Bladder microvascular endothelial cell (primary cell): ENCODE measurements around the gene SUSD6. TPM values are rescaled to one million over a fixed set of nuclear protein-coding genes. Genes with fewer than 3 reads are reported as not detected.

Experiments
- total RNA-seq: library from RNA; depleted of rRNA; stranded (reverse); fragments of >200 nt; gene quantifications from 2 replicates; pipeline ENCODE4 v1.2.3, GENCODE V29; 2014

SUSD6 gene, protein sequence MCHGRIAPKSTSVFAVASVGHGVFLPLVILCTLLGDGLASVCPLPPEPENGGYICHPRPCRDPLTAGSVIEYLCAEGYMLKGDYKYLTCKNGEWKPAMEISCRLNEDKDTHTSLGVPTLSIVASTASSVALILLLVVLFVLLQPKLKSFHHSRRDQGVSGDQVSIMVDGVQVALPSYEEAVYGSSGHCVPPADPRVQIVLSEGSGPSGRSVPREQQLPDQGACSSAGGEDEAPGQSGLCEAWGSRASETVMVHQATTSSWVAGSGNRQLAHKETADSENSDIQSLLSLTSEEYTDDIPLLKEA
- 14.7 and 23.7 TPM in 2 replicates for total RNA-seq

DNA sequence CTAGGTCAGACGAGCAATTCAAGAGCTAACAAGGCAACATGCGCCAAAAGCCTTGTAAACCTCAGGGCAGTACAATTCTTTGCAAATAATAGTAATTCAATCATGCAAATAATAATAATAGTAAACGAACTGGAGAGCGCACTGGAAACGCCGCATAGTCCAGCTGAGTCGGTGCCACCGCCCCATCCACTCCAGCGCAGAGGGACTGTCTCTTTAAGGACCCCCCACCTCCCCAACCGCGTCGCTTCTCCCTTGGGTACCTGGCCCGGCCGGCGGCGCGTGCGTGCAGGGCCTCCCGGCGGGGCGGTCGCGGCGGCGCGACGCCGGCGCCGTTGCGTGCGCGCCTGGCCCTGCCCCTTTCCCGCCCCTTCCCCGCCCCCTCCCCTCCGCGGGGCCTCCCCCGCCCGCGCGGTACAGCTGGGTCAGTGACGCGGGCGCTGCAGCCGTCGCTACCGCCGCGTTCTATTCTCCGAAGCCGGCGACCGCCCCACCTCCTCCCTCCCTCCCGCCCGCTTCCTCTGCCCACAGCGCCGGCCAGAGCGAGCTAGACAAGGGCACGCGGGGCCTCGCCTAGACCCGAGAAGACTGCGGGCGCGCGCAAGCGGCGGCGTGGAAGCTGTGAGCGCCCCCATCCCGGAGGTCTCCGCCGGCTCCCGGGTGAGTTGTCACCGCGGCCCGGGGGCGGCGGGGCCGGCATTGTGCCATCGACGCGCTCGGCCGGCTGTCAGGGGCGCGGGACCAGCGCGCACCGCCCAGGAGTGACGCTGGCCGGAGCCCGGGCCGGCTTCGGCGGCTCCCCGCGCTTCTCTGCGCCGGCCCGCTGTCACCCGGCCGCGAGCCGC lies at the start of gene SUSD6:
Gene SUSD6, plus strand, starts transcription at position 425 of the 842 bp plus-strand sequence. CDS start 46,997 bp downstream, outside the sequence.

DNA sequence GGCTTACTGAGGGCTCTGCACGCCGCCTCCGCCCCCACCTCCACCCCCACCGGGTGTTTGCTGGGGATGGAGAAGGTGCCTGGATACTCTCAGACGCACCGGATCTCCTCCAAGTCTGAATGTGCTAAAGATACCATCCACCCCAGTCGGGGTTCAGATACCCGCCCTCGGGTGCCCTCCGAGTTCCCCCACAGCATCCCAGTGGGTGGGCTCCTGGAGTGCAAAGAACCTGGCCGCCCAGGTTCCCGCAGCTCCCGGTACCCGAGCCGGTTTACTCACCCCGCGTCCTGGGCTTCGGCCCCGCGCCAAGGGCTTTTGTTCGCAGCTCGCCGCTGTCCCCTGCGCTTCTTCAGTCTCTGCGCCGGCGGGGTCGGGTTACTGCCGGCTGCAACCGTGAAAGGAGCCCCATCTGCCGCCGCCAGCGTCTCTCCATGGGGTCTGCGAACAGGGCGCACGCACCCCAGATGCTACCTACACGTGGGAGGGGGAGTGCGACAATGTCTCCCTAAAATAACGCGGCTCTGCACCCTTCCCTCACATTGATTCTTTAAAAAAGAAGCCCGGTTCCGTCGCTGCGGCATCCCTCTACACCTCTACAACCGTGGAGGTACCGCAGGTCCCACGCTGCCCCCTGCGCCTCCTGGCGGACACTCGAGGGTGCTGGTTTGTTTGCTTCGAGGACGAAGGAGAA lies 37.0 kb upstream of the SUSD6 start, which contains the start of gene CCDC177:
Gene CCDC177, minus strand, starts transcription at position 609 of the 691 bp plus-strand sequence. CDS start 1,249 bp downstream, outside the sequence.

Other genes with a start within 250 kb of the SUSD6 start
- 154 and 261 TPM in 2 replicates for gene ERH, start 213.3 kb upstream of the SUSD6 start, total RNA-seq
- gene SLC39A9, start 212.9 kb upstream of the SUSD6 start, total RNA-seq = 58.8 and 114 TPM in 2 replicates
- 0.06 TPM in 1 of 2 replicates, not detected in the other for gene PLEKHD1, start 126.9 kb upstream of the SUSD6 start, total RNA-seq
- gene CCDC177, start 36.7 kb upstream of the SUSD6 start, total RNA-seq = not detected in 2 replicates
- gene SRSF5, start 155.5 kb downstream of the SUSD6 start, total RNA-seq = 94.9 and 180 TPM in 2 replicates
- not detected in 2 replicates for gene SLC10A1, start 185.6 kb downstream of the SUSD6 start, total RNA-seq